ENCODE measurements around the gene DNMT1.

DNMT1 gene

DNA sequence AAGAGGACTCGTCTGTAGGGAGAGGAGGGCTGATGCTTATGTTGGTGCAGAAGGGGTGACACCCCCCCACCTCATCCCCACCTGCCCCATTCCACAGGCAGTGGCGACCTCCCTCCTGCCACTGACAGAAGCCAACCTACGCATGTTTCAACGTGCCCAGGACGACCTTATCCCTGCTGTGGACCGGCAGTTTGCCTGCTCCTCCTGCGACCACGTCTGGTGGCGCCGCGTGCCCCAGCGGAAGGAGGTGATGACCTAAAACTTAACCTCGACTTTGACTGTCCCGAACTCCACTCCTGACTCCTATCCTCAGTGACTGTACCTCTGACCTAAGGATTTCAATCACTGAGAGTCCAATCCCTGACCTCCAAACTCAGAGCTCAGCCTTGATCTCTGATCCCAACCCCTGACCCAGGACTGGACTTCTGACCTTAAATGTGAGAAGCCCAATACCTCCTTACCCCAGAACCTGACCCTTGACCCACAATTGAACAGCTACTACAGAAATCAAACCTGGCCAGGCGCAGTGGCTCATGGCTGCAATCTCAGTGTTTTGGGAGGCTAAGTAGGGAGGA lies 104.9 kb downstream of the DNMT1 start:
- DNase-seq: no peak

- DNase-seq: no peak
Observed at GRCh38 chr19:10088949-10089554, 105.7 kb downstream of the DNMT1 start.

- DNase-seq: no peak
Observed at GRCh38 chr19:10087296-10088061, 107.3 kb downstream of the DNMT1 start.

DNA sequence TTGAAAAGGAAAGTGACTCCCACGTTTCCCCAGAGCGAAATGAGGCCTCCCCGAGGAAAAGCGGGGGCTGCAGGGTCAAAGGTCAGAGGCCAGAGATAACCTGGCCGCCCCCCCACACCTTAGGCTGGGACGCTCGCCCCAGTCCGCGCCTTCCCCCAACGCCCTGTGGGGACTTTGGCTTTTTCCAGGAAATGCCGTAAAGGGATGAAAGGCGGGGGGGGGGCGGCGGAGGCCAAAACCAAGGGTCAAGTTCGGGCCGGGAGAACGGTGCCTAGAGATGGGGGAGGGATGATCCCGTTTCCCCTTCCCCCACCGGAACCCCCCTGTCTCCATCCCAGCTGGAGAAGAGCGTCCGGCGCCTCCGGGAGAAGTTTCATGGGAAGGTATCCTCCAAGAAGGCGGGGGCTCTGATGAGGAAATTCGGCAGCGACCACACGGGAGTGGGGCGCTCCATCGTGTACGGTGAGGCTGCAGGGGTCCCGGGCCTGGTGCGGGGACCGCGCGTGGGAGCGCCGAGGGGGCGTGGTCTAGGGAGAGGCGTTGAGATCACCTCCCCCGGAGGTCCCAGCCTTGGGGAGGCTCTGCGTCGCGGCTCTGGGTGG lies 108.1 kb downstream of the DNMT1 start:
- no peak for DNase-seq

DNA sequence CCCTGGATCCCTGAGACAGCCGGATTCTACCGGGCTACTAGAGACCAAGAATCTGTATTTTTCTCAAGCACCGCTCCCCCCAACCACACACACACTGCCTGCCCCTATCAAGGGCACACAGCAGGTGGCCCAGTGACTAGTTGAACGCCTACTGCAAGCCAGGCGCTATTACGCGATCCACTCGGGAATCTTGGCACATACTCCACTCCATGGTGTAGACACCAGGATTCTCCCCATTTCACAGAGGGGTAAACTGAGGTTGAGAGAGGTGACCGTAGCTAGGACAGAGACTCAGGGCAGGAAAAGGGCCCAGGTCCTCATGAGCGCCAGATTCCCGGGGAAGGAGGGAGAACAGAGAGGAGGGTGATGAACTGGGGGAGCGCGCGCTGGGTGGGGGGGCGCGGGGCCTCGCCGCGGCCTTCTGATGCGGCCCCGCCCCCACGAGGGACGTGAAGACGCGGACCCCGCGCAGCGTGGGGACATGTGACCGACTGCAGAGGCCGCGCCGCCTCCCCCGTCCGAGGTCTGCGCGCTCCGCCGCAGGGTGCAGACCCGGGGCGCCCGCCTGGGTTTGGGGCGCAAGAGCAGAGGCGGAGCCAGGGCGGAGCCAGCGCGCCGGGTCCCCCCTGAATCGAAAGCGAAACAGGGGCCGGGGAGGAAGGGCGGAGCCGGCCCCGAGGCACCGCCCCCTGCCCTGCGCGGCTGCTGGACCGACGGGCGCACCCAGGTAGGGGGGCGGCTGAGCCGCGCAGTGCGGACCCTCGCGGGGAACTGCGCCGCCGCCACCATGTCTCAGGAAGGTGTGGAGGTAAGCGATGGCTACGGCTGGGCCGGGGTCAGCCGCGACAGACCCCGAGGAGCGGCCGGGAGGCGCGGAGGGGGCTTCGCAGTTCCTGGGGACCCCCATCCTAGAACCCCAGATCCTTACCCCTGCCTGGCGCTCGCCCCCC lies 108.8 kb downstream of the DNMT1 start, which contains the start of gene SHFL:
TSS of gene SHFL (plus strand) at position 677 of the 950 bp plus-strand sequence. CDS start at position 788, 111 bp downstream.
- no peak for DNase-seq

DNA sequence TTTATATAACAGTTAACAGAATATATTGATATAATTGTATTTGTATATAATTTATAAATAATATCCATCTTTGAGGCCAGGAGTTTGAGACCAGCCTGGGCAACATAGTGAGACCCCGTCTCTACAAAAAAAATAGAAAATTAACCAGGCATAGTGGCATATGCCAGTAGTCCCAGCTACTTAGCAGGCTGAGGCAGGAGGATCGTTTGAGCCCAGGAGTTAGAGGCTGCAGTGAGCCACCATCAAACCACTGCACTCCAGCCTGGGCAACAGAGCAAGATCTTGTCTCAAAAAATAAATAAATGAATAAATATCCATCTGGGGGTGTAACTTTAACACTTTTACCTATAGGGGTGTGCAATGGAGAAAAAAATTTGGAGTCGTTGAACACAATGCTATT lies 110.0 kb downstream of the DNMT1 start:
- DNase-seq: no peak

- DNase-seq: no peak
Observed at GRCh38 chr19:10083911-10084310, 110.8 kb downstream of the DNMT1 start.
